Vagina (tissue), 2 donors: ENCODE measurements around the gene HECW1. TPM values are rescaled to one million over a fixed set of nuclear protein-coding genes. Genes with fewer than 3 reads are reported as not detected.
"Not testable (repeated sequence)": the region's sequence is repeated elsewhere in the genome, so short reads cannot be mapped to it uniquely, and the experiment has no call there.

Experiments used
- DNase-seq, 2 donors: peaks; one replicate each; pipeline ENCODE4 v3.0.0-alpha.2; 2017; ENCODE audit errors: extremely low spot score in 2 of 2
- H3K27ac ChIP-seq: fragments of 200-600 bp; sonication (generic); one replicate; pipeline ENCODE4 v1.5.1; 2019
- H3K27me3 ChIP-seq: fragments of 200-600 bp; sonication (generic); one replicate; pipeline ENCODE4 v1.5.1; 2019
- H3K36me3 ChIP-seq, 2 donors: fragments of 200-600 bp; sonication (generic); one replicate each; pipeline ENCODE4 v1.5.1; 2017 to 2019
- H3K4me1 ChIP-seq: fragments of 200-600 bp; sonication (generic); one replicate; pipeline ENCODE4 v1.5.1; 2019
- H3K4me3 ChIP-seq, 2 donors: fragments of 200-600 bp; sonication (generic); 1 replicate in 1 of 2; 2 replicates in 1 of 2; pipeline ENCODE4 v1.5.1; 2016 to 2019
- H3K9me3 ChIP-seq: fragments of 200-600 bp; sonication (generic); one replicate; pipeline ENCODE4 v1.5.1; 2019
- POLR2A ChIP-seq, 2 donors: fragments of 450-650 bp; IDR thresholded peaks; one replicate each; pipeline ENCODE4 v1.6.1; 2017; ENCODE audit warnings: antibody characterized with exemption in 2 of 2, mild to moderate bottlenecking in 2 of 2, moderate library complexity in 2 of 2
- POLR2AphosphoS5 ChIP-seq, 2 donors: sonication (generic); formaldehyde crosslinking; IDR thresholded peaks; one replicate each; pipeline ENCODE4 v1.9.0; 2017; ENCODE audit warnings: antibody characterized with exemption in 2 of 2, mild to moderate bottlenecking in 2 of 2, low read depth in 1 of 2; ENCODE audit not compliant: insufficient read depth in 1 of 2
- intact Hi-C: fragments of 100-400 bp; cut with DNase I; formaldehyde crosslinking; loops from one replicate; pipeline ENCODE4 v1.15.1; 2023
- total RNA-seq: library from RNA; depleted of rRNA; stranded (reverse); fragments of >200 nt; gene quantifications from one replicate; pipeline ENCODE4 v1.2.3, GENCODE V29; 2016
- TF ChIP-seq, protein P1 (sequence below), 3 experiments: fragments of 450-650 bp in 2 of 3; fragments of 200-600 bp in 1 of 3; sonication (generic) in 1 of 3; IDR thresholded peaks; one replicate each; pipeline ENCODE4 v1.5.1; 2017 to 2019; ENCODE audit warnings: antibody characterized with exemption in 3 of 3, mild to moderate bottlenecking in 2 of 3, moderate library complexity in 2 of 3

The HECW1 gene
- total RNA-seq, 1 donor from 2014 or later = 2.5 TPM

DNA sequence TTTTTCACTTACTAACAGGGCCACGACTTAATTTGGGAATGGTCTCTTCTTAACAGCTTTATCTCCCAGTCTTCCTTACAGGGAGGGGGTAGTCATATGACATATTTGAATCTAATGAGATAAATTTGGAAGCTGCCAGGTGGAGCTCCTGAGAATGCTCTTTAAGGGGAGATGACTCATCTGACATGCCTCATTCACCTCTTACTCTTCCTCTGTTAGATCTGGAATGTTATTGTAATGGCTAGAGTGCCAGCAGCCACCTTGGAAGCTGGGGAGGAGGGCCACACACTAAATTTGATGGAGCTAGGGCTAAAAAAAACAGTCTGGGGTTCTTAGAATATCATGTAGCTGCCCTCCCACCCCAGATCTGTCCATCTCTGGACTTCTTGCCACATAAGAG is 22.7 kb downstream of the HECW1 start:
- Histone ChIP-seq H3K4me3 (no peak overlapping the region), H3K27ac (no peak overlapping the region), H3K27me3 (no peaks in the 10 kb centered on the region), H3K36me3 (no peaks in the 10 kb centered on the region), H3K4me1 (no peaks in the 10 kb centered on the region), H3K9me3 (no peaks in the 10 kb centered on the region)
- TF ChIP-seq POLR2A (IDR thresholded peaks at IDR 0.05) = no peak
- TF ChIP-seq, protein P1, sequence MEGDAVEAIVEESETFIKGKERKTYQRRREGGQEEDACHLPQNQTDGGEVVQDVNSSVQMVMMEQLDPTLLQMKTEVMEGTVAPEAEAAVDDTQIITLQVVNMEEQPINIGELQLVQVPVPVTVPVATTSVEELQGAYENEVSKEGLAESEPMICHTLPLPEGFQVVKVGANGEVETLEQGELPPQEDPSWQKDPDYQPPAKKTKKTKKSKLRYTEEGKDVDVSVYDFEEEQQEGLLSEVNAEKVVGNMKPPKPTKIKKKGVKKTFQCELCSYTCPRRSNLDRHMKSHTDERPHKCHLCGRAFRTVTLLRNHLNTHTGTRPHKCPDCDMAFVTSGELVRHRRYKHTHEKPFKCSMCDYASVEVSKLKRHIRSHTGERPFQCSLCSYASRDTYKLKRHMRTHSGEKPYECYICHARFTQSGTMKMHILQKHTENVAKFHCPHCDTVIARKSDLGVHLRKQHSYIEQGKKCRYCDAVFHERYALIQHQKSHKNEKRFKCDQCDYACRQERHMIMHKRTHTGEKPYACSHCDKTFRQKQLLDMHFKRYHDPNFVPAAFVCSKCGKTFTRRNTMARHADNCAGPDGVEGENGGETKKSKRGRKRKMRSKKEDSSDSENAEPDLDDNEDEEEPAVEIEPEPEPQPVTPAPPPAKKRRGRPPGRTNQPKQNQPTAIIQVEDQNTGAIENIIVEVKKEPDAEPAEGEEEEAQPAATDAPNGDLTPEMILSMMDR (IDR thresholded peaks at IDR 0.05) = no peak
- no peak for TF ChIP-seq POLR2AphosphoS5 (IDR thresholded peaks at IDR 0.05; ENCODE audit: insufficient read depth in 1 of 2, low read depth in 1 of 2)
- intact Hi-C loops = no loop called here
- DNase-seq = no peak

DNA sequence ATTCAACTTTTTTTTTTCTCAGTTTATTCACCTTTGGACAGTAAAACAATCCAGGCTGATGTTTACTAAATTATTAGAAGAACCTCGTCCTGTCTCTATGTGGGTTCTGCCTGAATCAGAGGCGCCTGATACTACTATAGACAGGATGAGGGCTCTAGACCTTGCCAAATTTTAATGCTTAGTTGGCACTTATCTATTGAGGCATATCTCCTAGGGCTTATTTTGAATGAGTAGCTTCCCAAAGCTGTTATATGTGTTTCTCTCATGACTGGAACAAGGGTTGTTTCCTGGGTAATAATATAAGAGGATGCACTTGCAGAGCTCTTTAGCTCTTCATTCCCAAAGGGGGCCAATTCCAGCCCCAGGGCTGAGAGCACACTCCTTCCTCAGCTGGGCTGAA is 23.6 kb downstream of the HECW1 start:
- no peaks in the 10 kb centered on the region for H3K9me3 ChIP-seq
- no peaks in the 10 kb centered on the region for H3K36me3 ChIP-seq
- DNase-seq = no peak
- TF ChIP-seq POLR2A (IDR thresholded peaks at IDR 0.05) = no peak
- TF ChIP-seq POLR2AphosphoS5 (IDR thresholded peaks at IDR 0.05; ENCODE audit: insufficient read depth in 1 of 2, low read depth in 1 of 2) = no peak
- TF ChIP-seq, protein P1 (IDR thresholded peaks at IDR 0.05) = no peak
- no peak overlapping the region for H3K27ac ChIP-seq
- H3K4me1 ChIP-seq = no peaks in the 10 kb centered on the region
- no peak overlapping the region for H3K4me3 ChIP-seq
- intact Hi-C loops = no loop called here
- H3K27me3 ChIP-seq = no peaks in the 10 kb centered on the region

DNA sequence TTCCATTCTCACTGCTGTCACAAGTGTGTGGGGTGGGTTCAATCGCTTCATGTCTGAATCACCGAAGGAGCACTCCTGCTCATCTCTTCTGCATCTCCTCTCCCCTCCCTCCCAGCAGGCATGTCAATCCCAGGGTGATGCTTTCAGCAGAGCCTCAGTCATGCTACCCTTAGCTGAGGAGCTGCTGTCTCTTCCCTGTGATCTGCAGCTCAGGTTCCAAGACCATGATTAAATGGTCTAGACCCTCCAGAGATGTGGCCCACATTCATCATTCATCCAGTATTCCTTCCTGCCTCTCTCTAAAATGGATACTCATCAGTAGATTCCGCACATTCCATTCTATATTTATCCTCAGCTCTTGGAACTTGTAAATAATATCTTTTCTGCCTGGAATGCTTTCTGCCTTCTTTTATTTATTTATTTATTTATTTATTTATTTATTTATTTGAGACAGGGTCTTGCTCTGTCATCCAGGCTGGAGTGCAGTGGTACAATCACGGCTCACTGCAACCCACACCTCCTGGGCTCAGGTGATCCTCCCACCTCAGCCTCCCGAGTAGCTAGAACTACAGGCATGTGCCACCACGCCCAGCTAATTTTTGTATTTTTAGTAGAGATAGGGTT is 24.8 kb downstream of the HECW1 start:
- H3K4me1 ChIP-seq, H3K27me3 ChIP-seq, H3K9me3 ChIP-seq, DNase-seq, H3K4me3 ChIP-seq, intact Hi-C loops, H3K36me3 ChIP-seq, H3K27ac ChIP-seq: not testable (repeated sequence)

DNA sequence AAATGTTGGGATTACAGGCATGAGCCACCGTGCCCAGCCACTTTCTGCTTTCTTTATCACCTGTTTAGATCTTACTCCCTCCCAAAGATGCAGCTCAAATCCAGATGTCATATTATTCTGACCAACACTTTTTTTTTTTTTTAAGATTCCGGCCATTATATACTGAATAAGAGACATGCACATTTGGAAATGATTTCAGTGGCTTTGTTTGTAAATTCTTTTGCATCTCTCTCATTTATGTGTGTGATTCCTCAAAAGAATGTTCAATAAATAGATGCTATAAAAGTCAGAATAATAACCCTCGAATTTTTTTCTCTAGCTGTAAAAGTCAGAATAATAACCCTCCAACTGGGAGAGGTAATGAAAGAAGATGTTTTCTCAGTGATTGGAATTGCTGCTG is 25.4 kb downstream of the HECW1 start:
- TF ChIP-seq POLR2A (IDR thresholded peaks at IDR 0.05) = no peak
- TF ChIP-seq, protein P1 (IDR thresholded peaks at IDR 0.05) = no peak
- TF ChIP-seq POLR2AphosphoS5 (IDR thresholded peaks at IDR 0.05; ENCODE audit: insufficient read depth in 1 of 2, low read depth in 1 of 2) = no peak
- Histone ChIP-seq H3K9me3 (no peaks in the 10 kb centered on the region), H3K27ac (no peak overlapping the region), H3K36me3 (no peaks in the 10 kb centered on the region), H3K4me1 (no peaks in the 10 kb centered on the region), H3K4me3 (no peak overlapping the region), H3K27me3 (no peaks in the 10 kb centered on the region)
- intact Hi-C loops = no loop called here
- DNase-seq = no peak

DNA sequence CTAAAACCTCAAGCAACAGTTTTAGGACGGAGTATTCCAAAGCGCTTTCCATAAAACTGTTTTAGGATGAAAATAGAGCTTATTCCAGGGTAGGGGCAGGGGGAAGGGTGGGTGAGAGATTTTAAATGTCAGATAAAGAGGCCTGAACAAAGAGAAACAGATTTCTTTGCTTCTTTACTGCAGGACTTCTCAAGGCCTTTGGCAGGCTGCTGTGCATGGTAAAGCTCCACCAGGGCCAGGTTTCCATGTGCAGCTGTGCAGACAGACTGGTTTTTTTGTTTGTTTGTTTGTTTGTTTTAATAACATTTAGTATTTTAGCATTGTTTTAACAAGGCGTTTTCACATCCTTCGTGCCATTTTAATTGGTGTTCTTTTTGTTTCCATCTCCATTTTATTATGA is 26.3 kb downstream of the HECW1 start:
- intact Hi-C loops = no loop called here
- no peak for DNase-seq
- H3K4me3 ChIP-seq = no peak overlapping the region
- H3K27ac ChIP-seq = no peak overlapping the region
- H3K4me1 ChIP-seq = no peaks in the 10 kb centered on the region
- no peaks in the 10 kb centered on the region for H3K27me3 ChIP-seq
- no peaks in the 10 kb centered on the region for H3K36me3 ChIP-seq
- H3K9me3 ChIP-seq = no peaks in the 10 kb centered on the region
- TF ChIP-seq POLR2AphosphoS5 (IDR thresholded peaks at IDR 0.05; ENCODE audit: insufficient read depth in 1 of 2, low read depth in 1 of 2) = no peak
- no peak for TF ChIP-seq POLR2A (IDR thresholded peaks at IDR 0.05)
- TF ChIP-seq, protein P1 (IDR thresholded peaks at IDR 0.05) = no peak
